Testis (tissue), 2 donors: ENCODE measurements around the gene LIPE.

Source experiments
- POLR2A ChIP-seq: fragments of 450-650 bp; IDR thresholded peaks from one replicate; pipeline ENCODE4 v1.6.1; 2017; ENCODE audit warnings: antibody characterized with exemption, mild to moderate bottlenecking, moderate library complexity
- TF ChIP-seq, protein P1 (sequence below), 3 experiments: fragments of 450-650 bp in 2 of 3; fragments of 200-600 bp in 1 of 3; sonication (generic) in 1 of 3; IDR thresholded peaks; one replicate each; pipeline ENCODE4 v1.5.1; 2016 to 2019; ENCODE audit warnings: antibody characterized with exemption in 3 of 3, mild to moderate bottlenecking in 2 of 3, moderate library complexity in 1 of 3

DNA sequence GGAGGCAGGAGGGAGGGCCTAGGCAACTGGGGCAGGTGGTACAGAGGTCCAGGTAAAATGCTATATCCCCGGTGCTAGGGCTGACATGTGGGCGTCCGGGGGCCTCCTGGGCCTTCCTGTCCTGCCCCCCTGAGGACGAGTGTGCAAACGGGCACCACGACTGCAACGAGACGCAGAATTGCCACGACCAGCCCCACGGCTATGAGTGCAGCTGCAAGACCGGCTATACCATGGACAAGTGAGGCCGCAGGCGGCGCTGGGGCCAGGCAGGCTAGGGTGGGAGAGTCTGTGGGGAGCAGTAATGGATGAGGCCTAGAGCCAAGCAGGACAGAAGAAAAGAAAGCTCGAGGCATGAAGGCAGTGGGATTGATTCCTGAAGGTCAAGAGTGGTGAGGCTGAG is 58.4 kb downstream of the LIPE start:
- TF ChIP-seq, protein P1, sequence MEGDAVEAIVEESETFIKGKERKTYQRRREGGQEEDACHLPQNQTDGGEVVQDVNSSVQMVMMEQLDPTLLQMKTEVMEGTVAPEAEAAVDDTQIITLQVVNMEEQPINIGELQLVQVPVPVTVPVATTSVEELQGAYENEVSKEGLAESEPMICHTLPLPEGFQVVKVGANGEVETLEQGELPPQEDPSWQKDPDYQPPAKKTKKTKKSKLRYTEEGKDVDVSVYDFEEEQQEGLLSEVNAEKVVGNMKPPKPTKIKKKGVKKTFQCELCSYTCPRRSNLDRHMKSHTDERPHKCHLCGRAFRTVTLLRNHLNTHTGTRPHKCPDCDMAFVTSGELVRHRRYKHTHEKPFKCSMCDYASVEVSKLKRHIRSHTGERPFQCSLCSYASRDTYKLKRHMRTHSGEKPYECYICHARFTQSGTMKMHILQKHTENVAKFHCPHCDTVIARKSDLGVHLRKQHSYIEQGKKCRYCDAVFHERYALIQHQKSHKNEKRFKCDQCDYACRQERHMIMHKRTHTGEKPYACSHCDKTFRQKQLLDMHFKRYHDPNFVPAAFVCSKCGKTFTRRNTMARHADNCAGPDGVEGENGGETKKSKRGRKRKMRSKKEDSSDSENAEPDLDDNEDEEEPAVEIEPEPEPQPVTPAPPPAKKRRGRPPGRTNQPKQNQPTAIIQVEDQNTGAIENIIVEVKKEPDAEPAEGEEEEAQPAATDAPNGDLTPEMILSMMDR (IDR thresholded peaks at IDR 0.05): no peak
- TF ChIP-seq POLR2A: no peak
